Activated T-cell treated with anti-CD3 and anti-CD28 coated beads for 24 hours (primary cell): ENCODE measurements around the gene CYP4F2.
"Not testable (repeated sequence)": the region's sequence is repeated elsewhere in the genome, so short reads cannot be mapped to it uniquely, and the experiment has no call there.

Source experiments
- DNase-seq: peaks from one replicate; pipeline ENCODE4 v3.0.0-alpha.2; 2020; ENCODE audit warnings: low read depth

CYP4F2 gene

GRCh38 chr19:15897738-15898276 lies at the start of gene CYP4F2:
Gene CYP4F2 (minus strand): TSS chr19:15898074. CDS start chr19:15897611, 463 bp downstream.
- no peak for DNase-seq

- no peak for DNase-seq
Observed at GRCh38 chr19:15945301-15945700, 47.4 kb upstream of the CYP4F2 start.

- DNase-seq: no peak
Observed at GRCh38 chr19:15944401-15944800, 46.5 kb upstream of the CYP4F2 start.

- no peak for DNase-seq
Observed at GRCh38 chr19:15937771-15938170, 39.9 kb upstream of the CYP4F2 start.

GRCh38 chr19:15936950-15937349 lies 39.1 kb upstream of the CYP4F2 start:
- no peak for DNase-seq

GRCh38 chr19:15936173-15936572 lies 38.3 kb upstream of the CYP4F2 start:
- DNase-seq: no peak

- no peak for DNase-seq
Observed at GRCh38 chr19:15935167-15935702, 37.4 kb upstream of the CYP4F2 start.

GRCh38 chr19:15934332-15935078 lies 36.6 kb upstream of the CYP4F2 start, which contains the start of gene CYP4F11:
Gene CYP4F11 (minus strand): TSS chr19:15934529. CDS start chr19:15934408, 121 bp downstream.
- DNase-seq: no peak

- not testable (repeated sequence) for DNase-seq
Observed at GRCh38 chr19:15933761-15934331, 36.0 kb upstream of the CYP4F2 start.

- no peak for DNase-seq
Observed at GRCh38 chr19:15928321-15928720, 30.4 kb upstream of the CYP4F2 start.

- no peak for DNase-seq
Observed at GRCh38 chr19:15926484-15926883, 28.6 kb upstream of the CYP4F2 start.

GRCh38 chr19:15923702-15924101 lies 25.8 kb upstream of the CYP4F2 start:
- no peak for DNase-seq

GRCh38 chr19:15922021-15922420 lies 24.1 kb upstream of the CYP4F2 start:
- no peak for DNase-seq

- no peak for DNase-seq
Observed at GRCh38 chr19:15919243-15919642, 21.4 kb upstream of the CYP4F2 start.

GRCh38 chr19:15915109-15915508 lies 17.2 kb upstream of the CYP4F2 start:
- DNase-seq: no peak

GRCh38 chr19:15913830-15914229 lies 16.0 kb upstream of the CYP4F2 start:
- no peak for DNase-seq

GRCh38 chr19:15913384-15913783 lies 15.5 kb upstream of the CYP4F2 start:
- DNase-seq: no peak

GRCh38 chr19:15911599-15912235 lies 13.8 kb upstream of the CYP4F2 start:
- no peak for DNase-seq

- DNase-seq: no peak
Observed at GRCh38 chr19:15905026-15905425, 7.2 kb upstream of the CYP4F2 start.

- DNase-seq: not testable (repeated sequence)
Observed at GRCh38 chr19:15902898-15903297, 5.0 kb upstream of the CYP4F2 start.

GRCh38 chr19:15902254-15902653 lies 4.4 kb upstream of the CYP4F2 start:
- no peak for DNase-seq

GRCh38 chr19:15900504-15900903 lies 2.6 kb upstream of the CYP4F2 start:
- DNase-seq: no peak

GRCh38 chr19:15900032-15900431 lies 2.2 kb upstream of the CYP4F2 start:
- not testable (repeated sequence) for DNase-seq
